ENCODE measurements around the gene LCE3C.
A peak's percentile ranks its signal among the peaks of the same experiment; 100 is the strongest.
"Not testable (repeated sequence)": the region's sequence is repeated elsewhere in the genome, so short reads cannot be mapped to it uniquely, and the experiment has no call there.

LCE3C gene, protein sequence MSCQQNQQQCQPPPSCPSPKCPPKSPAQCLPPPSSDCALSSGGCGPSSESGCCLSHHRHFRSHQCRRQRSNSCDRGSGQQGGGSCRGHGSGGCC

GRCh38 chr1:152599934-152600333, at the start of gene LCE3C:
Gene LCE3C, plus strand, starts transcription at chr1:152600234. Its CDS starts 498 bp downstream, at chr1:152600732.
- no peak for DNase-seq

- DNase-seq, result no peak
Observed at GRCh38 chr1:152565115-152565514, 34.9 kb upstream of the LCE3C start.

GRCh38 chr1:152565535-152566215, 34.4 kb upstream of the LCE3C start:
- DNase-seq, result no peak

DNA sequence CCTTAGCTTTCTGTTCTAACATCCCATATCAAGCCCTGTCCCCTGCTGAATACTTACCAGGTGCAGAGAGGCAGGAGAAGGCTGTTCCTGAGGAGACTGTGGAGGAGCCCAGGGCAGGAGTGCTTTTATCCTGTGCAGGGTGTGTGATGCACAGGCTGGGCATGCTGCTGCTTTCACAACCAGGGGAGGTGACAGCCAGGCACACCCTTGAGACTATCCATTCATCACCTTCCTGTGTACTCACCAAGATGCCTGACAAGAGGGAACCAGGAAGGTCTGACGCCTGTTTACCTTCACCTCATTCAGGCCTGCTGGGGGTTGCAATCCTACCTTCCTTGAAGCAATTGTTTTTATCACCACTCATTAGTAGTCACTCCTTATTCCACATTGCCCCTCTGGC, 33.4 kb upstream of the LCE3C start, which contains the start of gene LCE3E:
LCE3E (minus strand) TSS at position 100 of the 400 bp plus-strand sequence. CDS start 572 bp downstream, outside the sequence.
- no peak for DNase-seq

- DNase-seq, result no peak
Observed at GRCh38 chr1:152577168-152577567, 22.9 kb upstream of the LCE3C start.

DNA sequence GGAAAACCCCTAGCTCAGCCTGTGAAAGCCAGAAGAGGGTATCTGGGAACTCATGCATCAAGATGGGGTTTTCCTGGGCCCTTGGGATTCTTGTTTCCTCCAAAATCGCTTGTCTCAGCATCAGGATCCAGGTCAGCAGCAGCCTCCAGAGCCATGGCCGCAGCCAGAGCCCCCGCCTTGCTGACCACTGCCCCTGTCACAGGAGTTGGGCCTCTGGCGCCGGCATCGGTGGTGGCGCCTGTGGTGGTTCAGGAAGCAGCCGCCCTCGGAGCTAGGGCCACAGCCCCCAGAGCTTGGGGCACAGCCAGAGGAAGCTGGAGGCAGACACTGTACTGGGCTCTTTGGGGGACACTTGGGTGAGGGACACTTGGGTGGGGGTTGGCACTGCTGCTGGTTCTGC, 20.5 kb upstream of the LCE3C start:
- not testable (repeated sequence) for DNase-seq

DNA sequence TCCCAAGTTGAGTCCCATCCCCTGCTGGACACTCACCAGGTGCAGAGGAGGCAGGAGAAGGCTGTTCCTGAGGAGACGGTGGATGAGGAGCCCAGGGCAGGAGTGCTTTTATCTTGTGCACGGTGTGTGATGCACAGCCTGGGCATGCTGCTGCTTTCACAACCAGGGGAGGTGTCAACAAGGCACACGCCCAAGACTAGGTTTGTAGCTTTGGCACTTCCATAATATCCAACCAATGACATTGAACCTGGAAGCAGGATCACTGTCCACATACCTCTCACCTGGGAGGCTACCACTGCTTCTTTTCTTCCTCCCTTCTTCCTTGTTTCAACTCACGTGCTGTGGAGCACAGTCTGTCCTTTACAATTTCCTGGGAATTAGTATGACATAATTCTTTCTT, 19.6 kb upstream of the LCE3C start, which contains the start of gene LCE3D:
LCE3D (minus strand) TSS at position 84 of the 400 bp plus-strand sequence. CDS start 580 bp downstream, outside the sequence.
- no peak for DNase-seq

GRCh38 chr1:152582647-152583046, 17.4 kb upstream of the LCE3C start:
- DNase-seq, result no peak

DNA sequence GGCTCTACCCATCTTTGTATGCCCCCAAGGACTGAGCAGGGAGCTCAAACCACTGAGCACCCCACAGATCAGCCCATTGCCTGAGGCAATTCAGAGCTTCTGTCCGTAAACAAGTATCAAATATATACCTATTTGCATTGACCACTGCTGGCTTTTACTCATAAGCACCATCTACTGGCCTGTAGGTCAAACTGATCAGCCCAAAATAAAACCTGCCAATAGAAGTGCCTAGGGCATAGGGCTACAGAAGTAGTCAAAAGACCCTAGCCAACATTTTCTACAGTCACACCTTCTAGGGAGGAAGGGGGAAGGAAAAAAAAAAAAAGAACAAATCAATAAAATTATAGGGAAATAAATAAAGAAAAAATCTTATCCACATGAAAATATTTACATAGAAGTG, 14.4 kb upstream of the LCE3C start:
- DNase-seq, result peak; percentile 5

DNA sequence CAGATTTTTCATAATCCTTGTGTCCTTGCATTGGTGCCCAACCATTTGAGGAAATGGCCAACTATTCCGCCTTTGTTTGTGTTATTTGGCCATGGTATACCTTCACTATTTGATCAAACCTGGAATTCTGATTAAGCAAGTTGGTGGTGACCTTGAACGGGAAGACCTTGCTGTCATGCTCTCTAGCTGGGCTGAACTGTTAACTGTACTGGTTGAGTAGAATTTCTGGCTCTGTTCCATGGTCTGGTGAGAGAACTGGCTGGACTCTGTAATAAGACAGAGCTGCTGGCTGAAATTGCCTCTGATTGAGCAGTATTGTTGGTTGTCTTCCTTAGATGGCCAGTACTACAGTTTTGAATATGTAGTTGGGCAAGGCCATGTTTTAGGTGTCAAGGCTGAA, 3.0 kb upstream of the LCE3C start:
- DNase-seq, result no peak

GRCh38 chr1:152613511-152613910, 13.5 kb downstream of the LCE3C start, which contains the start of gene LCE3B:
Gene LCE3B, plus strand, starts transcription at chr1:152613811. Its CDS starts 0 bp downstream, at chr1:152613811.
- no peak for DNase-seq

DNA sequence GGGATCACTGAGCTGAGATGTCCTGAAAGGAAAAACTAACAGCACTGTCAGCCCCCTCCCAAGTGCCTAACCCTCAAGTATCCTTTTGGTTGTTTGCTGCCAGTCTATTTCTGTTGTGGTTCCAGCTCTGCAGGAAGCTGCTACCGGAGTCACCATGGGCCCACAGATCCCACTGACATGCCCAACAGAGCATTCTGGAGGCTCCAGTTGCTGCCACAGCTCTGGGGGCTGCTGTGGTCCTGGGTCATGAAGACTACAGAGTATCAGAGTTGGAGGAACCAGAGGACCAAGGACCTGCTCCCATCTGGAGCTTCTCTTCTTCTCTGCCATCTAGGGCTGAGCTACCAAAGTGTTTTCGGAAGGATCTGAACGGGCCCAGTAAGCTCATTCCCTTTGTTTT, 22.0 kb downstream of the LCE3C start:
- no peak for DNase-seq

DNA sequence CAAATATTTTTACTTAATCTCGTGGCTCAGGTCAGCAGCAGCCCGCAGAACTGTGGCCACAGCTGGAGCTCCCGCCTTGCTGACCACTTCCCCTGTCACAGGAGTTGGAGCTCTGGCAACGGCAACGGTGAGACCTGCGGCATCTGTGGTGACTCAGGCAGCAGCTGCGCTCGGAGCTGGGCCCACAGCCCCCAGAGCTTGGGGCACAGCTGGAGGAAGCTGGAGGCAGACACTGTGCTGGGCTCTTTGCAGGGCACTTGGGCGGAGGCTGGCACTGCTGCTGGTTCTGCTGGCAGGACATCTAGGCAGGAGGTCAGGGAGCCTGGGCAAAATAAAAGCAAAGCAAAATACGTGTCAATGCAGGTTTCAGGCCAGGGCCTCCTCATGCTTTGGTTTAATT, 22.8 kb downstream of the LCE3C start, which contains the start of gene LCE3A:
LCE3A (minus strand) TSS at position 301 of the 400 bp plus-strand sequence; CDS start at position 301, 0 bp downstream.
- DNase-seq, result peak; percentile 27

- DNase-seq, result peak; percentile 37
Observed at GRCh38 chr1:152623203-152623844, 23.3 kb downstream of the LCE3C start.

DNA sequence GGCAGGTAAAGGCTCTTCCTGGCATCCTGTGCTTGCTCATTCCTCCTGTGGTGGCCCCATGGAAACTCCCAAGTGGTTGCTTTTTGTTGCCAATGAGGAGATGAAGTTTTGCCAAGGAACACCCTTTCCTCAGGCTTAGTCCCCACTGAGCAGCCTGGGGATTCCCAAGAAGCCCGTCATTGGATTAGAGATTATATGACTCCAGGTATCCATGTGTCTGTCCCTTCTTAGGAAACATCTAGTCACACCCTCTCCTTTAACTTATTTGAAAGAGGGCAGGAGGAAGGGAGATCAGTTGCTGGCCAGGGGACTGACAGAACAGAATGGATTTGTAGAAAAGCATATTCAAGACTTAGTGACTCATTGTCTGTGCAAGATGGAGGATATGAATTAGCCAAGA, 26.7 kb downstream of the LCE3C start:
- DNase-seq, result no peak

DNA sequence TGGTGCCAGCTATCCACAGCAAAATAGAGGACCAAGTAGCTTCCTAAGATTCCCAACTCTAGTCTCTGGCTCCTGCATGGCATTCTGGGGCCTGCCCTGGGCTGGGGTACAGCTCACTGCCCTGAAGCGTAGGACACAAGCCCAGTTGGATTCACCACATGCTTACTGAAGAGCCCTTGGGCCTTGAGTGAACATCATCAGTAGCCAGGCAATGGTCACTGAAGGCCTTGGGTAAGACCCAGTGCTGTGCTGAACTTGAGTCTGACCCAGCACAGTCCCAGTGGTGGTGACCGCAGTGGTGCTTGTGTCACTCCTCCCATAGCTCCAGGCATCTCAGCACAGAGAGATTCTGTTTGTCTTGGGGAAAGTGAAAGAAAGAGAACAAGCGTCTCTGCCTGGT, 30.6 kb downstream of the LCE3C start:
- DNase-seq, result no peak

GRCh38 chr1:152640351-152640750, 40.3 kb downstream of the LCE3C start:
- DNase-seq, result no peak

GRCh38 chr1:152643945-152644344, 43.9 kb downstream of the LCE3C start:
- DNase-seq, result no peak

GRCh38 chr1:152645146-152645545, 45.1 kb downstream of the LCE3C start:
- DNase-seq, result no peak

- no peak for DNase-seq
Observed at GRCh38 chr1:152646656-152647055, 46.6 kb downstream of the LCE3C start.
